ENCODE results near the gene HAAO. TPM values are rescaled to one million over a fixed set of nuclear protein-coding genes. Genes with fewer than 3 reads are reported as not detected.
A peak's percentile ranks its signal among the peaks of the same experiment; 100 is the strongest.

HAAO gene
- total RNA-seq, 2 donors from 2014 or later: 10.3 to 14.0 TPM

- no peak for DNase-seq (ENCODE audit: low spot score)
- TF ChIP-seq, protein P1, sequence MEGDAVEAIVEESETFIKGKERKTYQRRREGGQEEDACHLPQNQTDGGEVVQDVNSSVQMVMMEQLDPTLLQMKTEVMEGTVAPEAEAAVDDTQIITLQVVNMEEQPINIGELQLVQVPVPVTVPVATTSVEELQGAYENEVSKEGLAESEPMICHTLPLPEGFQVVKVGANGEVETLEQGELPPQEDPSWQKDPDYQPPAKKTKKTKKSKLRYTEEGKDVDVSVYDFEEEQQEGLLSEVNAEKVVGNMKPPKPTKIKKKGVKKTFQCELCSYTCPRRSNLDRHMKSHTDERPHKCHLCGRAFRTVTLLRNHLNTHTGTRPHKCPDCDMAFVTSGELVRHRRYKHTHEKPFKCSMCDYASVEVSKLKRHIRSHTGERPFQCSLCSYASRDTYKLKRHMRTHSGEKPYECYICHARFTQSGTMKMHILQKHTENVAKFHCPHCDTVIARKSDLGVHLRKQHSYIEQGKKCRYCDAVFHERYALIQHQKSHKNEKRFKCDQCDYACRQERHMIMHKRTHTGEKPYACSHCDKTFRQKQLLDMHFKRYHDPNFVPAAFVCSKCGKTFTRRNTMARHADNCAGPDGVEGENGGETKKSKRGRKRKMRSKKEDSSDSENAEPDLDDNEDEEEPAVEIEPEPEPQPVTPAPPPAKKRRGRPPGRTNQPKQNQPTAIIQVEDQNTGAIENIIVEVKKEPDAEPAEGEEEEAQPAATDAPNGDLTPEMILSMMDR (IDR thresholded peaks at IDR 0.05): no peak
- TF ChIP-seq POLR2A (IDR thresholded peaks at IDR 0.05) (no peak), POLR2AphosphoS5 (IDR thresholded peaks at IDR 0.05) (no peak)
- no peaks in the 10 kb centered on the region for H3K27me3 ChIP-seq (replicated peaks; ENCODE audit: insufficient read depth)
- intact Hi-C loops (cut with DNase I): loop anchor here (10.0 kb wide), 1 partner anchor 300 kb away; the partner anchor contains the start of gene KCNG3
- no peak overlapping the region for H3K4me3 ChIP-seq
- no peaks in the 10 kb centered on the region for H3K36me3 ChIP-seq
- peaks cover 5% of the 10 kb centered on the region for H3K4me1 ChIP-seq (replicated peaks)
- no peaks in the 10 kb centered on the region for H3K9me3 ChIP-seq
- WGBS: 60% methylated on average over 8 of the region's 8 CpGs
- H3K27ac ChIP-seq: peak overlapping the region; percentile 89 to 95
These were observed 2.1 kb upstream of the HAAO start for GRCh38 chr2:42794271-42795046.

DNA sequence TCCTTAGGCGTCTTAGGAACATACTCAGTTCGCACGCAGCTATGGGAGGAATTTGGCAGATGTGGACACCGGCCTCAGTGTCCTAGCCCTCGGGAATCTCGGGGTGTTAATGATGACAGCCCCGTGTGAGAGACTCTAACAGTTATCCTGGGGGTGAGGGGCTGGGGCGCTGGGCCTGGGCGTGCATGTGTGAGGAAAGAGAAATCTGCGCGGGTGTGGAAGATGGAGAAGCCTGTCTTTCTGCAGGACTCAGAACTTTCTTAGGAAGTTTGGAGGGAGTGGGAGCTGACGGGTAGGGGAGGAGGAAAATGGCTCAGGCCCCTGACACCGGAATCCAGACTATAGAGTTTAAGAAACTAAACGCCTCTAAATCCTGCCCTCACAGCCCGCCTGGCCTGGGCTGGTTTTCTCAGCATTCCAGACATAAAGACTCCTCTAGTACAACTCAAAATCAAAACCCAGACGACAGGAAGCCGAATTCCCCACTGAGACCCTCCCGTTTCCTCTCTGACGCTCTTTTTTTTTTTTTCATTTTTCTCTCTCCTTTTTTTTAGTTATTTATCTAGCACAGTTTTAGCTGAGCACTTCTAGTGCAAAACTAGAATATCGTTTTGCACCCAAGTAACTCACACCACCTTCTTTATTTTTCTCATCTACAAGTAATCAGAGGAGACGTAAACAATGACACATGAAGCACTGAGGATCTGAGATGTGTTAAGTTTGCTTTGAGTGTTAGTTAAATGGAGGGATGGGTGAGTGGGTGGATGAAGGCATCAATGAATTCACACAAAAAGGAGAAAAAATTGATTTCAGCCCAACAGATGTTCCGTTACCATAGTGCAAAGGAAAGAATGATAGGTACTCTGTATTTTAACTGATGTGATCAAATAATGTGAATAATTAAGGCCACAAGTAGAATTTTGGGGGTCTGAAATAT lies 1.2 kb upstream of the HAAO start:
- H3K4me1 ChIP-seq (replicated peaks): peaks cover 5% of the 10 kb centered on the region
- intact Hi-C loops (cut with DNase I): loop anchor here (10.0 kb wide), 1 partner anchor 299 kb away; the partner anchor contains the start of gene KCNG3
- 18% methylated on average over 22 of the region's 22 CpGs for WGBS
- peak; percentile 22 for DNase-seq (ENCODE audit: low spot score)
- no peaks in the 10 kb centered on the region for H3K36me3 ChIP-seq
- TF ChIP-seq, protein P1 (IDR thresholded peaks at IDR 0.05): no peak
- TF ChIP-seq POLR2AphosphoS5 (IDR thresholded peaks at IDR 0.05): no peak
- TF ChIP-seq POLR2A (IDR thresholded peaks at IDR 0.05): no peak
- H3K27ac ChIP-seq: peak overlapping the region; percentile 89 to 95
- peak overlapping the region; percentile 58 to 60 for H3K4me3 ChIP-seq
- H3K9me3 ChIP-seq: no peaks in the 10 kb centered on the region
- no peaks in the 10 kb centered on the region for H3K27me3 ChIP-seq (replicated peaks; ENCODE audit: insufficient read depth)

DNA sequence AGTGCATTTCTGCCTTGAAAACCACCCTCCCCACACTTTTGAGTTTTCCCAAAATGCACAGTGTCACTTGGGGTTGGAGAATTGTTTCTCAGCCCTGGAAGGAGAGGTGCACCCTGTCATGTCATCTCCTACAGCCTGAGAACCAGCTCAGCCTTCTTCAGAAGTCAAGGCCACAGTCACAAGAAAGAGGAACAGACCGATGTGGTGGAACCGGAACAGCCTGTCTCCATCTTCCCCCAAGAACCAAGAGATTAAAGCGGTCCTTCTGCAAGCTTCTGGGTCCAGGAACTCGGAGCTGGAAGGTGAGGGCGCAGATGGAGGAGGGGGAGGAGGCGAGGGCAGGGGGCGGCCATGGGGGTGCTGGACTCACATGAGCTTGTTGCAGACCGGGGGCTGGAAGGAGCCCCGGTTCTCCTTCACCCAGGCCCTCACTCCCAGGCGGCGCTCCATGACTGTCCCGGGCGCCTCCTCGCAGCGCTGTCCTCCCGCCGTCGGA lies 248 bp downstream of the HAAO start:
- Histone ChIP-seq H3K36me3 (no peaks in the 10 kb centered on the region), H3K27ac (peak overlapping the region; percentile 89 to 95), H3K4me1 (replicated peaks) (peaks cover 5% of the 10 kb centered on the region), H3K27me3 (replicated peaks; ENCODE audit: insufficient read depth) (no peaks in the 10 kb centered on the region), H3K9me3 (no peaks in the 10 kb centered on the region), H3K4me3 (peak overlapping the region; percentile 58 to 60)
- peak; percentile 21 for DNase-seq (ENCODE audit: low spot score)
- TF ChIP-seq POLR2A (IDR thresholded peaks at IDR 0.05) (no peak), POLR2AphosphoS5 (IDR thresholded peaks at IDR 0.05) (no peak)
- TF ChIP-seq, protein P1 (IDR thresholded peaks at IDR 0.05): no peak
- 3% methylated on average over 18 of the region's 18 CpGs for whole genome bisulfite sequencing
- intact Hi-C loops (cut with DNase I): loop anchor here (10.0 kb wide), 1 partner anchor 297 kb away; the partner anchor contains the start of gene KCNG3

GRCh38 chr2:42791606-42792005 lies 777 bp downstream of the HAAO start:
- H3K27me3 ChIP-seq (replicated peaks; ENCODE audit: insufficient read depth): no peaks in the 10 kb centered on the region
- H3K4me1 ChIP-seq (replicated peaks): peaks cover 5% of the 10 kb centered on the region
- peak overlapping the region in 1 of 2 donors; percentile 58 for H3K4me3 ChIP-seq
- no peak for DNase-seq (ENCODE audit: low spot score)
- no peaks in the 10 kb centered on the region for H3K36me3 ChIP-seq
- H3K27ac ChIP-seq: peak overlapping the region; percentile 89 to 95
- no peaks in the 10 kb centered on the region for H3K9me3 ChIP-seq
- no peak for TF ChIP-seq POLR2A (IDR thresholded peaks at IDR 0.05)
- TF ChIP-seq POLR2AphosphoS5 (IDR thresholded peaks at IDR 0.05): no peak
- TF ChIP-seq, protein P1 (IDR thresholded peaks at IDR 0.05): no peak
- WGBS: 66% methylated on average over 4 of the region's 4 CpGs
- intact Hi-C loops (cut with DNase I): loop anchor here (10.0 kb wide), 1 partner anchor 297 kb away; the partner anchor contains the start of gene KCNG3

Data from prostate gland (tissue), 2 donors.